Gastrocnemius medialis (tissue), 4 donors: ENCODE measurements around the gene APC2. TPM values are rescaled to one million over a fixed set of nuclear protein-coding genes. Genes with fewer than 3 reads are reported as not detected.

Source experiments
- ATAC-seq, 2 donors: fragments of 150-250 bp; one replicate each; pipeline ENCODE4 v1.9.1; 2016
- DNase-seq, 2 donors: peaks; one replicate each; pipeline ENCODE4 v3.0.0-alpha.2; 2019
- H3K27ac ChIP-seq, 4 donors: fragments of 200-600 bp; sonication (generic); 1 replicate in 1 of 4; 2 replicates in 3 of 4; pipeline ENCODE4 v1.5.1; 2016 to 2018; ENCODE audit warnings: mild to moderate bottlenecking in 2 of 4, moderate library complexity in 1 of 4
- H3K27me3 ChIP-seq, 3 donors: fragments of 200-600 bp; sonication (generic) in 2 of 3; 1 replicate in 1 of 3; 2 replicates in 2 of 3; pipeline versions ENCODE4 v1.5.1 to v1.6.0; 2016 to 2019; ENCODE audit warnings: mild to moderate bottlenecking in 1 of 3, moderate library complexity in 1 of 3
- H3K36me3 ChIP-seq, 2 donors: fragments of 200-600 bp; sonication (generic) in 1 of 2; one replicate each; pipeline ENCODE4 v1.5.1; 2017 to 2018
- H3K4me1 ChIP-seq, 2 donors: fragments of 200-600 bp; sonication (generic) in 1 of 2; one replicate each; pipeline ENCODE4 v1.5.1; 2016 to 2017; ENCODE audit warnings: mild to moderate bottlenecking in 2 of 2
- H3K4me3 ChIP-seq, 4 donors: fragments of 200-600 bp; sonication (generic) in 3 of 4; 1 replicate in 1 of 4; 2 replicates in 3 of 4; pipeline ENCODE4 v1.5.1; 2016 to 2019; ENCODE audit warnings: mild to moderate bottlenecking in 2 of 4
- H3K9me3 ChIP-seq, 3 donors: fragments of 200-600 bp; sonication (generic) in 2 of 3; 1 replicate in 1 of 3; 2 replicates in 2 of 3; pipeline ENCODE4 v1.5.1; 2016 to 2019
- CTCF ChIP-seq, 5 experiments: fragments of 450-650 bp in 3 of 5; fragments of 200-600 bp in 2 of 5; sonication (generic) in 2 of 5; IDR thresholded peaks in 4 of 5; conservative IDR thresholded peaks in 1 of 5; 1 replicate in 4 of 5; 2 replicates in 1 of 5; pipeline ENCODE4 v1.5.1; 2016 to 2019; ENCODE audit warnings: antibody characterized with exemption in 5 of 5, mild to moderate bottlenecking in 3 of 5, moderate library complexity in 3 of 5
- POLR2A ChIP-seq, 2 donors: fragments of 450-650 bp; IDR thresholded peaks; one replicate each; pipeline ENCODE4 v1.6.1; 2017; ENCODE audit warnings: antibody characterized with exemption in 2 of 2, mild to moderate bottlenecking in 2 of 2, moderate library complexity in 2 of 2
- in situ Hi-C, 4 donors: fragments of 200-750 bp; cut with MboI; loops; one replicate each; pipeline versions ENCODE4 v1.15.0 to v1.8.0; 2017; ENCODE audit warnings: low sequenced_read_pairs in 4 of 4
- intact Hi-C: fragments of 100-400 bp; cut with DNase I; formaldehyde crosslinking; loops from one replicate; pipeline ENCODE4 v1.15.1; 2023; ENCODE audit warnings: low total_unique reads
- total RNA-seq, 4 donors: library from RNA; depleted of rRNA; stranded (reverse); fragments of >200 nt; gene quantifications; one replicate each; pipeline versions ENCODE4 v1.1.0 to v1.2.3, GENCODE V29; 2016

The APC2 gene
- total RNA-seq, 4 donors from 2014 or later: 0.04 TPM; not detected in 3

GRCh38 chr19:1426736-1427135, 23.2 kb upstream of the APC2 start:
- peaks cover 0 to 84% of the 10 kb centered on the region in 2 donors for H3K36me3 ChIP-seq
- H3K27ac ChIP-seq: no peak overlapping the region
- TF ChIP-seq POLR2A (IDR thresholded peaks at IDR 0.05): no peak
- no peak for TF ChIP-seq CTCF (IDR thresholded peaks at IDR 0.05 in 4 of 5, conservative IDR thresholded peaks at IDR 0.05 in 1 of 5)
- intact Hi-C loops: no loop called here
- ATAC-seq (no peak), DNase-seq (no peak)
- no peak overlapping the region for H3K4me3 ChIP-seq
- H3K27me3 ChIP-seq: no peaks in the 10 kb centered on the region
- H3K4me1 ChIP-seq: peaks cover 0 to 15% of the 10 kb centered on the region in 2 donors
- in situ Hi-C loops: no loop called here
- H3K9me3 ChIP-seq: no peaks in the 10 kb centered on the region

GRCh38 chr19:1427221-1427920, 22.6 kb upstream of the APC2 start:
- TF ChIP-seq POLR2A (IDR thresholded peaks at IDR 0.05) (no peak), CTCF (IDR thresholded peaks at IDR 0.05 in 4 of 5, conservative IDR thresholded peaks at IDR 0.05 in 1 of 5) (no peak)
- intact Hi-C loops (no loop called here), in situ Hi-C loops (no loop called here)
- Histone ChIP-seq H3K4me3 (no peak overlapping the region), H3K9me3 (no peaks in the 10 kb centered on the region), H3K27ac (no peak overlapping the region), H3K27me3 (no peaks in the 10 kb centered on the region), H3K4me1 (peaks cover 0 to 9% of the 10 kb centered on the region in 2 donors), H3K36me3 (peaks cover 0 to 84% of the 10 kb centered on the region in 2 donors)
- ATAC-seq (no peak), DNase-seq (no peak)

GRCh38 chr19:1428738-1429391, 21.1 kb upstream of the APC2 start:
- H3K36me3 ChIP-seq: peaks cover 0 to 87% of the 10 kb centered on the region in 2 donors
- intact Hi-C loops: no loop called here
- H3K27me3 ChIP-seq: no peaks in the 10 kb centered on the region
- TF ChIP-seq CTCF (IDR thresholded peaks at IDR 0.05 in 4 of 5, conservative IDR thresholded peaks at IDR 0.05 in 1 of 5) (no peak), POLR2A (IDR thresholded peaks at IDR 0.05) (no peak)
- H3K9me3 ChIP-seq: no peaks in the 10 kb centered on the region
- no peak for ATAC-seq
- no peak overlapping the region for H3K27ac ChIP-seq
- in situ Hi-C loops: no loop called here
- H3K4me3 ChIP-seq: no peak overlapping the region
- H3K4me1 ChIP-seq: peaks cover 0 to 2% of the 10 kb centered on the region in 2 donors
- no peak for DNase-seq

- no peak overlapping the region for H3K27ac ChIP-seq
- no peaks in the 10 kb centered on the region for H3K9me3 ChIP-seq
- in situ Hi-C loops: no loop called here
- no peak for TF ChIP-seq CTCF (IDR thresholded peaks at IDR 0.05 in 4 of 5, conservative IDR thresholded peaks at IDR 0.05 in 1 of 5)
- no peak for TF ChIP-seq POLR2A (IDR thresholded peaks at IDR 0.05)
- H3K4me1 ChIP-seq: peaks cover 0 to 2% of the 10 kb centered on the region in 2 donors
- no peak for DNase-seq
- no peak for ATAC-seq
- peaks cover 2 to 90% of the 10 kb centered on the region in 2 donors for H3K36me3 ChIP-seq
- intact Hi-C loops: no loop called here
- no peak overlapping the region for H3K4me3 ChIP-seq
- H3K27me3 ChIP-seq: no peaks in the 10 kb centered on the region
Observed at GRCh38 chr19:1429750-1430149, 20.2 kb upstream of the APC2 start.
